ENCODE data around the gene CHCHD4.

Gene CHCHD4

DNA sequence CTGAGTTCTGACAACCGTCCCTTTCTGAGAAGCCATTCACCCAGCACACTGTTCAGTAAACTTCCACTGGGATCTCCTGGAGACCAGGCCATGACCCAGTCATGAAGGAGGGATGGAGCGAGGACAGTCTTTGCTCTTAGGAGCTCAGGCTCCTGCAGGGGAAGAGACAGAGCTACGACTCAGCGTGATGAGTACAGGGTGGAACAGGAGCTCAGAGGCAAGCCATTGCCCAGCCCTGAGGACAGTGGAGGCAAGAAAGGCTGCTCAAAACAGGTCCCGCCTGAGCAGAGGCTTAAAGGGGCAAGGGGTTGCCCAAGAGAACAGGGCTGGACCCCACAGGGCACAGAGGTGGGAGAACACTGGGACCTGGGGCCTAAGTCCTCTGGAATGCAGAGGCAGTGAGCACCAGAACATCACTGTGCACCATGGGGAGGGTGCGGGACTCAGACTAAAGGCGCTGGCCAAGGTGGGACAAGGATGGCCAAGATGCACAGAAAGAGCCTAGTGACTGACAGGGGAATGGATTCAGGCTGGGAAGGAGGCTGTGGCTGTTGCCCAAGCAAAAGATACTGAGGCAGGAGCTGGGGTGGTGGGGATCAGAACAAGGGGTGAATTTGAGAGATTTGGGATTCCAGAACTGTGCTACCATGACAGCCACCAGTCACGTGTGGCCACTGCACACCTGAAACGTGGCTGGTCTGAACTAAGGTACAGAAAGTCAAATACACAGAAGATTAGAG lies 26.0 kb upstream of the CHCHD4 start:
- TF ChIP-seq, protein P1, sequence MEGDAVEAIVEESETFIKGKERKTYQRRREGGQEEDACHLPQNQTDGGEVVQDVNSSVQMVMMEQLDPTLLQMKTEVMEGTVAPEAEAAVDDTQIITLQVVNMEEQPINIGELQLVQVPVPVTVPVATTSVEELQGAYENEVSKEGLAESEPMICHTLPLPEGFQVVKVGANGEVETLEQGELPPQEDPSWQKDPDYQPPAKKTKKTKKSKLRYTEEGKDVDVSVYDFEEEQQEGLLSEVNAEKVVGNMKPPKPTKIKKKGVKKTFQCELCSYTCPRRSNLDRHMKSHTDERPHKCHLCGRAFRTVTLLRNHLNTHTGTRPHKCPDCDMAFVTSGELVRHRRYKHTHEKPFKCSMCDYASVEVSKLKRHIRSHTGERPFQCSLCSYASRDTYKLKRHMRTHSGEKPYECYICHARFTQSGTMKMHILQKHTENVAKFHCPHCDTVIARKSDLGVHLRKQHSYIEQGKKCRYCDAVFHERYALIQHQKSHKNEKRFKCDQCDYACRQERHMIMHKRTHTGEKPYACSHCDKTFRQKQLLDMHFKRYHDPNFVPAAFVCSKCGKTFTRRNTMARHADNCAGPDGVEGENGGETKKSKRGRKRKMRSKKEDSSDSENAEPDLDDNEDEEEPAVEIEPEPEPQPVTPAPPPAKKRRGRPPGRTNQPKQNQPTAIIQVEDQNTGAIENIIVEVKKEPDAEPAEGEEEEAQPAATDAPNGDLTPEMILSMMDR (IDR thresholded peaks at IDR 0.05; ENCODE audit: insufficient read depth, low read length): no peak
- TF ChIP-seq GABPA (IDR thresholded peaks at IDR 0.05; ENCODE audit: low read depth) (no peak), POLR2AphosphoS5 (IDR thresholded peaks at IDR 0.05; ENCODE audit: low read depth) (no peak), SPI1 (IDR thresholded peaks at IDR 0.05; ENCODE audit: borderline replicate concordance, low read depth) (no peak)
- TF ChIP-seq, protein P2, sequence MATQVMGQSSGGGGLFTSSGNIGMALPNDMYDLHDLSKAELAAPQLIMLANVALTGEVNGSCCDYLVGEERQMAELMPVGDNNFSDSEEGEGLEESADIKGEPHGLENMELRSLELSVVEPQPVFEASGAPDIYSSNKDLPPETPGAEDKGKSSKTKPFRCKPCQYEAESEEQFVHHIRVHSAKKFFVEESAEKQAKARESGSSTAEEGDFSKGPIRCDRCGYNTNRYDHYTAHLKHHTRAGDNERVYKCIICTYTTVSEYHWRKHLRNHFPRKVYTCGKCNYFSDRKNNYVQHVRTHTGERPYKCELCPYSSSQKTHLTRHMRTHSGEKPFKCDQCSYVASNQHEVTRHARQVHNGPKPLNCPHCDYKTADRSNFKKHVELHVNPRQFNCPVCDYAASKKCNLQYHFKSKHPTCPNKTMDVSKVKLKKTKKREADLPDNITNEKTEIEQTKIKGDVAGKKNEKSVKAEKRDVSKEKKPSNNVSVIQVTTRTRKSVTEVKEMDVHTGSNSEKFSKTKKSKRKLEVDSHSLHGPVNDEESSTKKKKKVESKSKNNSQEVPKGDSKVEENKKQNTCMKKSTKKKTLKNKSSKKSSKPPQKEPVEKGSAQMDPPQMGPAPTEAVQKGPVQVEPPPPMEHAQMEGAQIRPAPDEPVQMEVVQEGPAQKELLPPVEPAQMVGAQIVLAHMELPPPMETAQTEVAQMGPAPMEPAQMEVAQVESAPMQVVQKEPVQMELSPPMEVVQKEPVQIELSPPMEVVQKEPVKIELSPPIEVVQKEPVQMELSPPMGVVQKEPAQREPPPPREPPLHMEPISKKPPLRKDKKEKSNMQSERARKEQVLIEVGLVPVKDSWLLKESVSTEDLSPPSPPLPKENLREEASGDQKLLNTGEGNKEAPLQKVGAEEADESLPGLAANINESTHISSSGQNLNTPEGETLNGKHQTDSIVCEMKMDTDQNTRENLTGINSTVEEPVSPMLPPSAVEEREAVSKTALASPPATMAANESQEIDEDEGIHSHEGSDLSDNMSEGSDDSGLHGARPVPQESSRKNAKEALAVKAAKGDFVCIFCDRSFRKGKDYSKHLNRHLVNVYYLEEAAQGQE (IDR thresholded peaks at IDR 0.05; ENCODE audit: insufficient replicate concordance, low read depth): no peak
- Histone ChIP-seq H3K27me3 (ENCODE audit: insufficient read depth, poor library complexity, severe bottlenecking) (no peaks in the 10 kb centered on the region), H3K4me3 (replicated peaks; ENCODE audit: insufficient read depth, low read length) (no peak overlapping the region), H3K27ac (replicated peaks) (no peak overlapping the region)
- no peak for DNase-seq (ENCODE audit: low read depth in 1 of 2, low spot score in 1 of 2)

DNA sequence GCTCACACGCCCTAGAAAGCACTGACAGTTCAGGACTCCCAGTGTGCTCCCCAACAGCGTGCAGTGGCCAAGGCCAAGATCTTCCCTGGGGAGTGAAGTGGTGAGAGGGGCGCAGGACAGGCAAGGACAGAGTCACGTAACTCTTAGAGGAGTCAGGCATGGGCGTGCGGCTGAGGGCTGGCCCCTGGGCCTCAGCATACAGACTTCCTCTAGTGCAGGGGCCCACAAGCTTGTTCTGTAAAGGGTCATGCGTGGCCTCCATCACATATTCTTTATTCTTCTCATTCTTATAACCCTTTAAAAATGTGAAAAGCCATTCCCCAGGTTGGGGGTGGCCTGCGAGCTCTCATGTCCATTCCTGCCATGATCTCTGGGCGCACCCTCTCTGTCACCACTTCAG lies 25.4 kb upstream of the CHCHD4 start:
- DNase-seq (ENCODE audit: low read depth in 1 of 2, low spot score in 1 of 2): no peak
- TF ChIP-seq, protein P1 (IDR thresholded peaks at IDR 0.05; ENCODE audit: insufficient read depth, low read length): no peak
- TF ChIP-seq POLR2AphosphoS5 (IDR thresholded peaks at IDR 0.05; ENCODE audit: low read depth) (no peak), SPI1 (IDR thresholded peaks at IDR 0.05; ENCODE audit: borderline replicate concordance, low read depth) (no peak), GABPA (IDR thresholded peaks at IDR 0.05; ENCODE audit: low read depth) (no peak)
- TF ChIP-seq, protein P2 (IDR thresholded peaks at IDR 0.05; ENCODE audit: insufficient replicate concordance, low read depth): no peak
- H3K4me3 ChIP-seq (replicated peaks; ENCODE audit: insufficient read depth, low read length): no peak overlapping the region
- no peak overlapping the region for H3K27ac ChIP-seq (replicated peaks)
- no peaks in the 10 kb centered on the region for H3K27me3 ChIP-seq (ENCODE audit: insufficient read depth, poor library complexity, severe bottlenecking)

DNA sequence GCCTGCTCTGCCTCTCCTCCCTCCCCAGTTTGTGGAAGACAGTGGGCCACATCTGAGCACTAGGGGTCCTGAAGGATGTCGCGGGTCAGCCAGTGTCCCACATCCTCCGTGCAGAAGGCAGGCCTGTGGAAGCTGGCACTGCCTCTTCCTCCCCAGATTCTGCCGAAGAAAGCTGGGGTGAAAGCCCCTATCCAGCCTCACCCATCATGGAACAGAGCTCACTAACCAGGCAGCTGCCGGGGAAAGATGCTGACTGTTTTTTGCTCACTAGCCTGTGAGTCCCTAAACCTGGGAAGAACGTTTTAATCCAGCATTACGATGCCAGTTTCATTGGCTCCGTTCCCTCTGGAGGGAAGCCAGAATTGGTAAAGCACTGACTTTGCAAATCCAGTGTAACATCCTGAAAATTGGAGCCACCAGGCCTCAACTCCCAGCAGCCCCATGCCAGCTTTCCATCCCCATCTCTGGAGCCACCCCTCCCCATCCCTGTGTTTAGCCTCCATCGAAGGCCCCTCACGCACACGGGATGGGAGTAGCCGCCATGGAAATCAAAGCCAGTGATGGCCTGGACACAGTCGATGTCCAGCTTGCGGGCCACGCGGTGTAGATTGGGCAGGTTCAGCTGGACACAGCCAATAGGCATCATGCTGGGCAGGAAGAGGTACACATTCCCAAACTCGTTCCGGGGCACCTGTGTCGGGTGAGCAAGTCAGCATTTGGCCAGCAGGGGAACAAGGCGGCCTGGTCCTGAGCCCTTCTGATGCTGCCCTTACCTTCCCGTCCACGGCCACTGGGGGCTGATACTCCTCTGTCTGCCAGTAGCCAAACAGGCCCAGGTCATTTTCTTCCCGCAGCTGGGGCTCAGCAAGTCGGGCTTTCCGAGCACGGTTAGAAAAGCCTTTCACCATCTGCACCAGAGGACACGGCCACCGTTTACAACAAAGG lies 23.6 kb upstream of the CHCHD4 start:
- no peak for TF ChIP-seq SPI1 (IDR thresholded peaks at IDR 0.05; ENCODE audit: borderline replicate concordance, low read depth)
- no peak for DNase-seq (ENCODE audit: low read depth in 1 of 2, low spot score in 1 of 2)
- no peak overlapping the region for H3K27ac ChIP-seq (replicated peaks)

DNA sequence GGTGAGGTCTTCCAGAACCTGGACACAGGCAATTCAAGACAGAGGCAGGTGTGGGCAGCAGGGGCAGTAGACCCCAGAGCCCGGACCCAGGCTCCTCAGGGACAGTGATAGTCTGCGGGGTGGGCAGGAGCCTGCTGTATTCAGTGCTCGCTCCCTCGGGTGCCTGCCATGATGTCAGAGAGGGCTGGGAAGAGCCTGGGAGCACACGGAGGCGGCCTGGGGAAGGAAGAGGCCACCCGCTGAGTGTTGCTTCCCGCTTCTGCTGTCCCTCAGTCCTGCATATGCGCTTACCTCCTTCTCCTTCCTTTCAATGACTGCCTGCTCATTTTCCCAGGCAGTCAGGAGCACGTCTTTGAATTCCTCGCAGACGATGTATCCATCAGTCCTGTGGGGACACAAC lies 22.9 kb upstream of the CHCHD4 start:
- TF ChIP-seq, protein P2 (IDR thresholded peaks at IDR 0.05; ENCODE audit: insufficient replicate concordance, low read depth): no peak
- TF ChIP-seq SPI1 (IDR thresholded peaks at IDR 0.05; ENCODE audit: borderline replicate concordance, low read depth): no peak
- no peak for TF ChIP-seq GABPA (IDR thresholded peaks at IDR 0.05; ENCODE audit: low read depth)
- no peak for TF ChIP-seq POLR2AphosphoS5 (IDR thresholded peaks at IDR 0.05; ENCODE audit: low read depth)
- TF ChIP-seq, protein P1 (IDR thresholded peaks at IDR 0.05; ENCODE audit: insufficient read depth, low read length): no peak
- DNase-seq (ENCODE audit: low read depth in 1 of 2, low spot score in 1 of 2): no peak
- no peak overlapping the region for H3K27ac ChIP-seq (replicated peaks)
- no peaks in the 10 kb centered on the region for H3K27me3 ChIP-seq (ENCODE audit: insufficient read depth, poor library complexity, severe bottlenecking)
- H3K4me3 ChIP-seq (replicated peaks; ENCODE audit: insufficient read depth, low read length): no peak overlapping the region

More for the DNA sequence above, 23.6 kb upstream of the CHCHD4 start:
- Histone ChIP-seq H3K27me3 (ENCODE audit: insufficient read depth, poor library complexity, severe bottlenecking) (no peaks in the 10 kb centered on the region), H3K4me3 (replicated peaks; ENCODE audit: insufficient read depth, low read length) (no peak overlapping the region)
